Measurements from ENCODE around the gene RND3.

DNA sequence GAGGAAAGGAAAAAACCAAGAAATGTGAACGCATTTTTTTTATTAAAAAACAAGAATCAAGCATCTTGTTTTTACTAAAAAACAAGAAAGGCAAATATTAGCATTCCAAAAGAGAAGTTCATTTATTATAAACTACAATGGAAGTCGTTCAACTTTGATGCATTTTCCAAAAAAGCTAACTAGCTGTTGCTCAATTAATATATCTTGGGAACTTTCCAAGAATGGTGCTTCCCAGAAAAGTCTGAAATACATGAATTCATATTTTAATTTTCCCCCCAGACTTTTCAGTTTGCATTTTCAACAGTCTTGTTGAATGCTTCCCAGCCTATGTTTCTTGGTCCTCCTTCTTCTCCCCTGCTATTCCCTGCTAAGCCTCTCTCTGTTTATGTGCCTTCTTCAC is 7.5 kb upstream of the RND3 start:
- TF ChIP-seq, protein P1, sequence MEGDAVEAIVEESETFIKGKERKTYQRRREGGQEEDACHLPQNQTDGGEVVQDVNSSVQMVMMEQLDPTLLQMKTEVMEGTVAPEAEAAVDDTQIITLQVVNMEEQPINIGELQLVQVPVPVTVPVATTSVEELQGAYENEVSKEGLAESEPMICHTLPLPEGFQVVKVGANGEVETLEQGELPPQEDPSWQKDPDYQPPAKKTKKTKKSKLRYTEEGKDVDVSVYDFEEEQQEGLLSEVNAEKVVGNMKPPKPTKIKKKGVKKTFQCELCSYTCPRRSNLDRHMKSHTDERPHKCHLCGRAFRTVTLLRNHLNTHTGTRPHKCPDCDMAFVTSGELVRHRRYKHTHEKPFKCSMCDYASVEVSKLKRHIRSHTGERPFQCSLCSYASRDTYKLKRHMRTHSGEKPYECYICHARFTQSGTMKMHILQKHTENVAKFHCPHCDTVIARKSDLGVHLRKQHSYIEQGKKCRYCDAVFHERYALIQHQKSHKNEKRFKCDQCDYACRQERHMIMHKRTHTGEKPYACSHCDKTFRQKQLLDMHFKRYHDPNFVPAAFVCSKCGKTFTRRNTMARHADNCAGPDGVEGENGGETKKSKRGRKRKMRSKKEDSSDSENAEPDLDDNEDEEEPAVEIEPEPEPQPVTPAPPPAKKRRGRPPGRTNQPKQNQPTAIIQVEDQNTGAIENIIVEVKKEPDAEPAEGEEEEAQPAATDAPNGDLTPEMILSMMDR (IDR thresholded peaks at IDR 0.05), result no peak
- TF ChIP-seq POLR2AphosphoS5 (IDR thresholded peaks at IDR 0.05; ENCODE audit: insufficient read depth in 1 of 2, low read depth in 1 of 2) (no peak), POLR2A (IDR thresholded peaks at IDR 0.05) (no peak)

Measured in vagina (tissue), 2 donors.